Neural cell (in vitro differentiated cells): ENCODE results near the gene MPDZ. TPM values are rescaled to one million over a fixed set of nuclear protein-coding genes. Genes with fewer than 3 reads are reported as not detected.

ENCODE experiments used
- H2AFZ ChIP-seq: fragments of 200-600, 300-800 bp; sonication (generic), shearing (Covaris generic); 2 replicates; pipeline ENCODE4 v1.6.0; 2014; ENCODE audit warnings: low read depth, mild to moderate bottlenecking, antibody characterized with exemption, low read length, moderate library complexity
- H3F3A ChIP-seq: fragments of 200-600 bp; shearing (Covaris generic); 2 replicates; pipeline ENCODE4 v1.6.1; 2016; ENCODE audit warnings: mild to moderate bottlenecking, moderate library complexity, mixed read lengths, antibody characterized with exemption, low read length; ENCODE audit not compliant: insufficient read depth, poor library complexity, severe bottlenecking
- H3K27ac ChIP-seq: fragments of 200-600, 300-800 bp; sonication (generic), shearing (Covaris generic); 2 replicates; pipeline ENCODE4 v1.5.1; 2014; ENCODE audit warnings: mild to moderate bottlenecking, low read length, moderate library complexity
- H3K27me3 ChIP-seq: fragments of 300-800, 200-600 bp; sonication (generic), shearing (Covaris generic); 2 replicates; pipeline ENCODE4 v1.6.0; 2014; ENCODE audit warnings: mild to moderate bottlenecking, low read depth, low read length, moderate library complexity; ENCODE audit not compliant: insufficient read depth
- H3K36me3 ChIP-seq: fragments of 300-800, 200-600 bp; sonication (generic), shearing (Covaris generic); 2 replicates; pipeline ENCODE4 v1.5.1; 2014; ENCODE audit warnings: mild to moderate bottlenecking, antibody characterized with exemption, low read length, moderate library complexity; ENCODE audit not compliant: insufficient read depth
- H3K4me2 ChIP-seq: fragments of 300-800, 200-600 bp; sonication (generic), shearing (Covaris generic); 2 replicates; pipeline ENCODE4 v1.6.0; 2014; ENCODE audit warnings: mild to moderate bottlenecking, low read length
- H3K4me3 ChIP-seq: fragments of 300-800, 200-600 bp; sonication (generic), shearing (Covaris generic); 2 replicates; pipeline ENCODE4 v1.5.1; 2014; ENCODE audit warnings: mild to moderate bottlenecking, low read length, moderate library complexity
- H3K79me2 ChIP-seq: fragments of 200-600 bp; shearing (Covaris generic); replicated peaks from 2 replicates; pipeline ENCODE4 v1.6.0; 2014; ENCODE audit warnings: mild to moderate bottlenecking, low read length, moderate library complexity; ENCODE audit not compliant: insufficient read depth
- H3K9ac ChIP-seq: fragments of 300-800, 200-600 bp; sonication (generic), shearing (Covaris generic); 2 replicates; pipeline ENCODE4 v1.6.1; 2016; ENCODE audit warnings: mild to moderate bottlenecking, low read length, mixed read lengths
- H3K9me2 ChIP-seq: fragments of 200-600 bp; shearing (Covaris generic); 2 replicates; pipeline ENCODE4 v1.6.1; 2016; ENCODE audit warnings: mild to moderate bottlenecking, low read length, mixed read lengths; ENCODE audit not compliant: insufficient read depth
- H3K9me3 ChIP-seq: fragments of 200-600, 300-800 bp; sonication (generic), shearing (Covaris generic); 2 replicates; pipeline ENCODE4 v1.6.1; 2016; ENCODE audit warnings: mild to moderate bottlenecking, mixed run types, low read length, moderate library complexity, mixed read lengths
- H4K20me1 ChIP-seq: fragments of 200-600 bp; shearing (Covaris generic); 2 replicates; pipeline ENCODE4 v1.6.1; 2016; ENCODE audit warnings: mild to moderate bottlenecking, mixed run types; ENCODE audit not compliant: insufficient read depth
- EP300 ChIP-seq: fragments of 450-650 bp; conservative IDR thresholded peaks from 2 replicates; pipeline ENCODE4 v1.6.1; 2014; ENCODE audit warnings: antibody characterized with exemption, mild to moderate bottlenecking, moderate library complexity; ENCODE audit not compliant: poor library complexity, severe bottlenecking
- EZH2 ChIP-seq: fragments of 200-600, 300-800 bp; shearing (Covaris generic), sonication (generic); IDR thresholded peaks from 2 replicates; pipeline ENCODE4 v1.6.1; 2014; ENCODE audit warnings: antibody characterized with exemption, low read length, borderline replicate concordance, mild to moderate bottlenecking; ENCODE audit not compliant: insufficient read depth, poor library complexity, severe bottlenecking
- MXI1 ChIP-seq: fragments of 450-650 bp; conservative IDR thresholded peaks from 2 replicates; pipeline ENCODE4 v1.6.1; 2014; ENCODE audit warnings: antibody characterized with exemption, mild to moderate bottlenecking; ENCODE audit not compliant: poor library complexity, severe bottlenecking
- POLR2AphosphoS5 ChIP-seq: IDR thresholded peaks from 2 replicates; pipeline ENCODE4 v1.6.1; 2012
- RAD21 ChIP-seq: fragments of 450-650 bp; conservative IDR thresholded peaks from 2 replicates; pipeline ENCODE4 v1.6.1; 2014; ENCODE audit warnings: antibody characterized with exemption, mild to moderate bottlenecking, moderate library complexity
- SMC3 ChIP-seq: fragments of 450-650 bp; conservative IDR thresholded peaks from 2 replicates; pipeline ENCODE4 v1.6.1; 2014; ENCODE audit warnings: antibody characterized with exemption, mild to moderate bottlenecking, moderate library complexity; ENCODE audit not compliant: poor library complexity
- TAF1 ChIP-seq: IDR thresholded peaks from 2 replicates; pipeline ENCODE4 v1.6.1; 2012; ENCODE audit warnings: low read depth
- polyA plus RNA-seq: library from polyadenylated mRNA; depleted of rRNA; stranded (reverse); fragments of >200 nt; gene quantifications from 2 replicates; pipeline ENCODE4 v1.2.3, GENCODE V29; 2014
- TF ChIP-seq, protein P1 (sequence below): fragments of 450-650 bp; IDR thresholded peaks from 2 replicates; pipeline ENCODE4 v1.5.1; 2014; ENCODE audit warnings: antibody characterized with exemption, mild to moderate bottlenecking, moderate library complexity; ENCODE audit not compliant: poor library complexity, severe bottlenecking
- TF ChIP-seq, protein P2 (sequence below): IDR thresholded peaks from 2 replicates; pipeline ENCODE4 v1.6.1; 2012; ENCODE audit warnings: borderline replicate concordance

The MPDZ gene
- polyA plus RNA-seq, 1 donor from 2014 or later, result 13.1 TPM

DNA sequence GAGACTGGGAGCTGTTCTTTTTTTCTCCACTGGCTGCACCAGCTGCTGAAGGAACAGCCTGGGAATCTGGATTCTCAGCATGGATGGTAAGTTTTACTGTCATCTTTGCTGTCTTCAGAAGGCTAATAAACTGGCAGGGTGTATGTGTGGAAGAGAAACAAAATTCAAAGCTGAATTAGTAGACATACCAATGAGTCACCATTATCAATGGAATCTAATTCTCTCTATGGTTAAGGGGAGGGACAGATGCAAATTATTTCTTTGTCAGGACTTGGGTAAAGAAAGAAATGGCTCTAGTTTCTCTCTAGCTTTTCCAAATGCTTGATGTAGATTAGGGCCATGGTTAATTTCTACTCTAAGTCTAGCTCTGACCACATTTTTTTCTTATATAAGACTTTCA is 154.2 kb downstream of the MPDZ start:
- Histone ChIP-seq H3F3A (no peaks in the 10 kb centered on the region), H3K4me2 (no peak overlapping the region), H3K4me3 (no peak overlapping the region), H3K9me2 (no peaks in the 10 kb centered on the region), H3K9me3 (no peaks in the 10 kb centered on the region), H3K9ac (no peak overlapping the region), H3K27ac (no peak overlapping the region), H4K20me1 (no peaks in the 10 kb centered on the region), H2AFZ (no peak overlapping the region), H3K27me3 (no peaks in the 10 kb centered on the region), H3K79me2 (no peaks in the 10 kb centered on the region), H3K36me3 (no peaks in the 10 kb centered on the region)
- TF ChIP-seq, protein P1, sequence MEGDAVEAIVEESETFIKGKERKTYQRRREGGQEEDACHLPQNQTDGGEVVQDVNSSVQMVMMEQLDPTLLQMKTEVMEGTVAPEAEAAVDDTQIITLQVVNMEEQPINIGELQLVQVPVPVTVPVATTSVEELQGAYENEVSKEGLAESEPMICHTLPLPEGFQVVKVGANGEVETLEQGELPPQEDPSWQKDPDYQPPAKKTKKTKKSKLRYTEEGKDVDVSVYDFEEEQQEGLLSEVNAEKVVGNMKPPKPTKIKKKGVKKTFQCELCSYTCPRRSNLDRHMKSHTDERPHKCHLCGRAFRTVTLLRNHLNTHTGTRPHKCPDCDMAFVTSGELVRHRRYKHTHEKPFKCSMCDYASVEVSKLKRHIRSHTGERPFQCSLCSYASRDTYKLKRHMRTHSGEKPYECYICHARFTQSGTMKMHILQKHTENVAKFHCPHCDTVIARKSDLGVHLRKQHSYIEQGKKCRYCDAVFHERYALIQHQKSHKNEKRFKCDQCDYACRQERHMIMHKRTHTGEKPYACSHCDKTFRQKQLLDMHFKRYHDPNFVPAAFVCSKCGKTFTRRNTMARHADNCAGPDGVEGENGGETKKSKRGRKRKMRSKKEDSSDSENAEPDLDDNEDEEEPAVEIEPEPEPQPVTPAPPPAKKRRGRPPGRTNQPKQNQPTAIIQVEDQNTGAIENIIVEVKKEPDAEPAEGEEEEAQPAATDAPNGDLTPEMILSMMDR, result no peak
- no peak for TF ChIP-seq POLR2AphosphoS5
- TF ChIP-seq EZH2, result no peak
- no peak for TF ChIP-seq MXI1
- TF ChIP-seq EP300, result no peak
- no peak for TF ChIP-seq RAD21
- TF ChIP-seq SMC3, result no peak
- TF ChIP-seq, protein P2, sequence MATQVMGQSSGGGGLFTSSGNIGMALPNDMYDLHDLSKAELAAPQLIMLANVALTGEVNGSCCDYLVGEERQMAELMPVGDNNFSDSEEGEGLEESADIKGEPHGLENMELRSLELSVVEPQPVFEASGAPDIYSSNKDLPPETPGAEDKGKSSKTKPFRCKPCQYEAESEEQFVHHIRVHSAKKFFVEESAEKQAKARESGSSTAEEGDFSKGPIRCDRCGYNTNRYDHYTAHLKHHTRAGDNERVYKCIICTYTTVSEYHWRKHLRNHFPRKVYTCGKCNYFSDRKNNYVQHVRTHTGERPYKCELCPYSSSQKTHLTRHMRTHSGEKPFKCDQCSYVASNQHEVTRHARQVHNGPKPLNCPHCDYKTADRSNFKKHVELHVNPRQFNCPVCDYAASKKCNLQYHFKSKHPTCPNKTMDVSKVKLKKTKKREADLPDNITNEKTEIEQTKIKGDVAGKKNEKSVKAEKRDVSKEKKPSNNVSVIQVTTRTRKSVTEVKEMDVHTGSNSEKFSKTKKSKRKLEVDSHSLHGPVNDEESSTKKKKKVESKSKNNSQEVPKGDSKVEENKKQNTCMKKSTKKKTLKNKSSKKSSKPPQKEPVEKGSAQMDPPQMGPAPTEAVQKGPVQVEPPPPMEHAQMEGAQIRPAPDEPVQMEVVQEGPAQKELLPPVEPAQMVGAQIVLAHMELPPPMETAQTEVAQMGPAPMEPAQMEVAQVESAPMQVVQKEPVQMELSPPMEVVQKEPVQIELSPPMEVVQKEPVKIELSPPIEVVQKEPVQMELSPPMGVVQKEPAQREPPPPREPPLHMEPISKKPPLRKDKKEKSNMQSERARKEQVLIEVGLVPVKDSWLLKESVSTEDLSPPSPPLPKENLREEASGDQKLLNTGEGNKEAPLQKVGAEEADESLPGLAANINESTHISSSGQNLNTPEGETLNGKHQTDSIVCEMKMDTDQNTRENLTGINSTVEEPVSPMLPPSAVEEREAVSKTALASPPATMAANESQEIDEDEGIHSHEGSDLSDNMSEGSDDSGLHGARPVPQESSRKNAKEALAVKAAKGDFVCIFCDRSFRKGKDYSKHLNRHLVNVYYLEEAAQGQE, result no peak
- no peak for TF ChIP-seq TAF1

DNA sequence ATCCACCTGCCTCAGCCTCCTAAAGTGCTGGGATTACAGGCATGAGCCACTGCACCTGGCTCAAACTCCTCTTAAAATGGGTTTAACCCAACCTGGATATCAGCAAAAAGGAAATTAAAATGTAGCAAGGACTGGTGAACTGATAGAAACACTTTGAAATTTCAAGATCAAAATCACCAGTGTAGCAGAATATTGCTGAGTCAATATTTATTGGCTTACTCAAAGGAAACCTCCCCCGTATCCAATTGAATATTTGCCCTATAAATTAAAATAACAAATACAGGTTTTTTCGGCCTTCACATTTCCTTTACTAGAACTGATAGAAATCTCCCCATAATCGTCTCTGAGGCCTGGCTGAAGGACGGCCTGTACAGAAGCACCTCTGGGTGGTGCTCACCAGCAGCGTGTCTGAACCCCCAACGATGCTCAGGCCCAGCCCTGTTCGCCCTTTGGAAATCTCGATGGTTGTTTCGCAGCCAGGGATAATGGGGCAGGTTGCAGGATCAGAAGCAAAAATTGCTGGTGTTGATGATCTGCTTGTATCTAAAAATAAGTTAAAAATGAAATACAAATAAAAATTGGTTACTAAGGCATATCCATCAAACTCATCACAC is 156.6 kb downstream of the MPDZ start:
- no peak overlapping the region for H3K9ac ChIP-seq
- H3K4me2 ChIP-seq, result no peak overlapping the region
- no peaks in the 10 kb centered on the region for H3F3A ChIP-seq
- H2AFZ ChIP-seq, result no peak overlapping the region
- H3K79me2 ChIP-seq, result no peaks in the 10 kb centered on the region
- no peaks in the 10 kb centered on the region for H3K9me3 ChIP-seq
- H3K36me3 ChIP-seq, result no peaks in the 10 kb centered on the region
- H3K27me3 ChIP-seq, result no peaks in the 10 kb centered on the region
- TF ChIP-seq MXI1, result no peak
- TF ChIP-seq TAF1, result no peak
- no peak for TF ChIP-seq POLR2AphosphoS5
- TF ChIP-seq, protein P1, result no peak
- no peaks in the 10 kb centered on the region for H3K9me2 ChIP-seq
- no peaks in the 10 kb centered on the region for H4K20me1 ChIP-seq
- no peak overlapping the region for H3K4me3 ChIP-seq
- no peak overlapping the region for H3K27ac ChIP-seq
